ENCODE results near the gene SIN3B. TPM values are rescaled to one million over a fixed set of nuclear protein-coding genes. Genes with fewer than 3 reads are reported as not detected.

SIN3B gene
- polyA plus RNA-seq, 4 donors, result 9.7 to 38.1 (median 15.4) TPM

GRCh38 chr19:16814526-16815100, 14.6 kb upstream of the SIN3B start:
- DNase-seq (no peak), FAIRE-seq (no peak)
- H3K27me3 ChIP-seq (ENCODE audit: control insufficient read depth in 3 of 3, insufficient read depth in 3 of 3, low read length in 3 of 3), result no peaks in the 10 kb centered on the region
- WGBS, 3 donors, result 17 to 33% (median 24%) methylated on average over 1 of the region's 1 CpG
- no peaks in the 10 kb centered on the region for H3K36me3 ChIP-seq (ENCODE audit: control insufficient read depth in 3 of 3, insufficient read depth in 2 of 3, low read depth in 1 of 3, low read length in 3 of 3)
- no peaks in the 10 kb centered on the region for H3K4me1 ChIP-seq (ENCODE audit: control insufficient read depth in 3 of 3, insufficient read depth in 2 of 3, low read depth in 1 of 3, low read length in 2 of 3)
- peaks cover 0 to 28% of the 10 kb centered on the region in 2 donors for H3K9me3 ChIP-seq (ENCODE audit: control insufficient read depth in 2 of 2, insufficient read depth in 1 of 2, low read depth in 1 of 2, low read length in 1 of 2)
- no peak overlapping the region for H3K27ac ChIP-seq (ENCODE audit: low read depth in 1 of 3, low read length in 2 of 3)
- H3K4me3 ChIP-seq (ENCODE audit: low read depth in 1 of 3, low read length in 3 of 3), result no peak overlapping the region

GRCh38 chr19:16820056-16820455, 9.1 kb upstream of the SIN3B start:
- Histone ChIP-seq H3K4me1 (ENCODE audit: control insufficient read depth in 3 of 3, insufficient read depth in 2 of 3, low read depth in 1 of 3, low read length in 2 of 3) (no peaks in the 10 kb centered on the region), H3K36me3 (ENCODE audit: control insufficient read depth in 3 of 3, insufficient read depth in 2 of 3, low read depth in 1 of 3, low read length in 3 of 3) (no peaks in the 10 kb centered on the region), H3K27me3 (ENCODE audit: control insufficient read depth in 3 of 3, insufficient read depth in 3 of 3, low read length in 3 of 3) (no peaks in the 10 kb centered on the region), H3K27ac (ENCODE audit: low read depth in 1 of 3, low read length in 2 of 3) (no peak overlapping the region), H3K9me3 (ENCODE audit: control insufficient read depth in 2 of 2, insufficient read depth in 1 of 2, low read depth in 1 of 2, low read length in 1 of 2) (peaks cover 0 to 7% of the 10 kb centered on the region in 2 donors), H3K4me3 (ENCODE audit: low read depth in 1 of 3, low read length in 3 of 3) (no peak overlapping the region)
- FAIRE-seq, result no peak
- 85 to 94% (median 86%) methylated on average over 1 of the region's 1 CpG for WGBS, 3 donors
- no peak for DNase-seq

- DNase-seq (no peak), FAIRE-seq (no peak)
- 68 to 75% (median 68%) methylated on average over 7 of the region's 7 CpGs for WGBS, 3 donors
- H3K36me3 ChIP-seq (ENCODE audit: control insufficient read depth in 3 of 3, insufficient read depth in 2 of 3, low read depth in 1 of 3, low read length in 3 of 3), result no peaks in the 10 kb centered on the region
- no peak overlapping the region for H3K27ac ChIP-seq (ENCODE audit: low read depth in 1 of 3, low read length in 2 of 3)
- peaks cover 0 to 2% of the 10 kb centered on the region in 2 donors for H3K9me3 ChIP-seq (ENCODE audit: control insufficient read depth in 2 of 2, insufficient read depth in 1 of 2, low read depth in 1 of 2, low read length in 1 of 2)
- H3K4me1 ChIP-seq (ENCODE audit: control insufficient read depth in 3 of 3, insufficient read depth in 2 of 3, low read depth in 1 of 3, low read length in 2 of 3), result no peaks in the 10 kb centered on the region
- peaks cover 0 to 3% (median 0%) of the 10 kb centered on the region in 3 donors for H3K27me3 ChIP-seq (ENCODE audit: control insufficient read depth in 3 of 3, insufficient read depth in 3 of 3, low read length in 3 of 3)
- no peak overlapping the region for H3K4me3 ChIP-seq (ENCODE audit: low read depth in 1 of 3, low read length in 3 of 3)
Measured at GRCh38 chr19:16821081-16821480, 8.1 kb upstream of the SIN3B start.

- Histone ChIP-seq H3K27me3 (ENCODE audit: control insufficient read depth in 3 of 3, insufficient read depth in 3 of 3, low read length in 3 of 3) (peaks cover 0 to 6% (median 0%) of the 10 kb centered on the region in 3 donors), H3K36me3 (ENCODE audit: control insufficient read depth in 3 of 3, insufficient read depth in 2 of 3, low read depth in 1 of 3, low read length in 3 of 3) (no peaks in the 10 kb centered on the region), H3K27ac (ENCODE audit: low read depth in 1 of 3, low read length in 2 of 3) (no peak overlapping the region), H3K9me3 (ENCODE audit: control insufficient read depth in 2 of 2, insufficient read depth in 1 of 2, low read depth in 1 of 2, low read length in 1 of 2) (no peaks in the 10 kb centered on the region), H3K4me3 (ENCODE audit: low read depth in 1 of 3, low read length in 3 of 3) (no peak overlapping the region), H3K4me1 (ENCODE audit: control insufficient read depth in 3 of 3, insufficient read depth in 2 of 3, low read depth in 1 of 3, low read length in 2 of 3) (no peaks in the 10 kb centered on the region)
- 84 to 86% (median 84%) methylated on average over 8 of the region's 8 CpGs for WGBS, 3 donors
- FAIRE-seq, result no peak
- DNase-seq, result no peak
Measured at GRCh38 chr19:16822648-16823047, 6.5 kb upstream of the SIN3B start.

- Histone ChIP-seq H3K9me3 (ENCODE audit: control insufficient read depth in 2 of 2, insufficient read depth in 1 of 2, low read depth in 1 of 2, low read length in 1 of 2) (peaks cover 0 to 2% of the 10 kb centered on the region in 2 donors), H3K27ac (ENCODE audit: low read depth in 1 of 3, low read length in 2 of 3) (peak overlapping the region in 2 of 3 donors; percentile 13 to 81), H3K27me3 (ENCODE audit: control insufficient read depth in 3 of 3, insufficient read depth in 3 of 3, low read length in 3 of 3) (peaks cover 0 to 6% (median 0%) of the 10 kb centered on the region in 3 donors), H3K4me3 (ENCODE audit: low read depth in 1 of 3, low read length in 3 of 3) (peak overlapping the region in 2 of 3 donors; percentile 1 to 19), H3K4me1 (ENCODE audit: control insufficient read depth in 3 of 3, insufficient read depth in 2 of 3, low read depth in 1 of 3, low read length in 2 of 3) (no peaks in the 10 kb centered on the region), H3K36me3 (ENCODE audit: control insufficient read depth in 3 of 3, insufficient read depth in 2 of 3, low read depth in 1 of 3, low read length in 3 of 3) (no peaks in the 10 kb centered on the region)
- WGBS, 3 donors, result 18 to 25% (median 24%) methylated on average over 11 of the region's 11 CpGs
- no peak for DNase-seq
- no peak for FAIRE-seq
Measured at GRCh38 chr19:16824658-16825311, 4.4 kb upstream of the SIN3B start.

- H3K9me3 ChIP-seq (ENCODE audit: control insufficient read depth in 2 of 2, insufficient read depth in 1 of 2, low read depth in 1 of 2, low read length in 1 of 2), result peaks cover 0 to 2% of the 10 kb centered on the region in 2 donors
- H3K4me3 ChIP-seq (ENCODE audit: low read depth in 1 of 3, low read length in 3 of 3), result peak overlapping the region in 2 of 3 donors; percentile 1 to 19
- H3K27ac ChIP-seq (ENCODE audit: low read depth in 1 of 3, low read length in 2 of 3), result peak overlapping the region in 2 of 3 donors; percentile 13 to 43
- 24% methylated on average over 13 of the region's 13 CpGs for WGBS, 3 donors
- no peaks in the 10 kb centered on the region for H3K4me1 ChIP-seq (ENCODE audit: control insufficient read depth in 3 of 3, insufficient read depth in 2 of 3, low read depth in 1 of 3, low read length in 2 of 3)
- peak; percentile 20 to 38 for DNase-seq
- FAIRE-seq, result no peak
- H3K27me3 ChIP-seq (ENCODE audit: control insufficient read depth in 3 of 3, insufficient read depth in 3 of 3, low read length in 3 of 3), result peaks cover 0 to 6% (median 0%) of the 10 kb centered on the region in 3 donors
- no peaks in the 10 kb centered on the region for H3K36me3 ChIP-seq (ENCODE audit: control insufficient read depth in 3 of 3, insufficient read depth in 2 of 3, low read depth in 1 of 3, low read length in 3 of 3)
Measured at GRCh38 chr19:16825312-16826052, 3.7 kb upstream of the SIN3B start.

- Histone ChIP-seq H3K27me3 (ENCODE audit: control insufficient read depth in 3 of 3, insufficient read depth in 3 of 3, low read length in 3 of 3) (peaks cover 0 to 6% (median 0%) of the 10 kb centered on the region in 3 donors), H3K27ac (ENCODE audit: low read depth in 1 of 3, low read length in 2 of 3) (peak overlapping the region in 1 of 3 donors; percentile 62), H3K4me1 (ENCODE audit: control insufficient read depth in 3 of 3, insufficient read depth in 2 of 3, low read depth in 1 of 3, low read length in 2 of 3) (no peaks in the 10 kb centered on the region), H3K4me3 (ENCODE audit: low read depth in 1 of 3, low read length in 3 of 3) (peak overlapping the region; percentile 69 to 87 (median 83)), H3K9me3 (ENCODE audit: control insufficient read depth in 2 of 2, insufficient read depth in 1 of 2, low read depth in 1 of 2, low read length in 1 of 2) (peaks cover 0 to 2% of the 10 kb centered on the region in 2 donors), H3K36me3 (ENCODE audit: control insufficient read depth in 3 of 3, insufficient read depth in 2 of 3, low read depth in 1 of 3, low read length in 3 of 3) (peaks cover 0 to 32% (median 7%) of the 10 kb centered on the region in 3 donors)
- DNase-seq, result peak in 1 of 2 donors; percentile 23
- 10 to 18% (median 17%) methylated on average over 13 of the region's 13 CpGs for WGBS, 3 donors
- no peak for FAIRE-seq
Measured at GRCh38 chr19:16829822-16830289, 658 bp downstream of the SIN3B start.

GRCh38 chr19:16830679-16831078, 1.5 kb downstream of the SIN3B start:
- no peak overlapping the region for H3K4me3 ChIP-seq (ENCODE audit: low read depth in 1 of 3, low read length in 3 of 3)
- peaks cover 0 to 6% (median 0%) of the 10 kb centered on the region in 3 donors for H3K27me3 ChIP-seq (ENCODE audit: control insufficient read depth in 3 of 3, insufficient read depth in 3 of 3, low read length in 3 of 3)
- FAIRE-seq (no peak), DNase-seq (peak in 1 of 2 donors; percentile 15)
- no peak overlapping the region for H3K27ac ChIP-seq (ENCODE audit: low read depth in 1 of 3, low read length in 2 of 3)
- no peaks in the 10 kb centered on the region for H3K4me1 ChIP-seq (ENCODE audit: control insufficient read depth in 3 of 3, insufficient read depth in 2 of 3, low read depth in 1 of 3, low read length in 2 of 3)
- 62 to 90% (median 72%) methylated on average over 3 of the region's 3 CpGs for WGBS, 3 donors
- peaks cover 0 to 2% of the 10 kb centered on the region in 2 donors for H3K9me3 ChIP-seq (ENCODE audit: control insufficient read depth in 2 of 2, insufficient read depth in 1 of 2, low read depth in 1 of 2, low read length in 1 of 2)
- peaks cover 0 to 39% (median 7%) of the 10 kb centered on the region in 3 donors for H3K36me3 ChIP-seq (ENCODE audit: control insufficient read depth in 3 of 3, insufficient read depth in 2 of 3, low read depth in 1 of 3, low read length in 3 of 3)

All from small intestine (tissue), 7 donors.